GM20431 (cell line): ENCODE results near the gene FSD2.
"Not testable (repeated sequence)": the region's sequence is repeated elsewhere in the genome, so short reads cannot be mapped to it uniquely, and the experiment has no call there.

ENCODE experiments used
- in situ Hi-C: fragments of 300-500 bp; cut with MseI, MboI; formaldehyde crosslinking; loops from one replicate; pipeline ENCODE4 v1.15.0; 2020; ENCODE audit warnings: low sequenced_read_pairs; ENCODE audit not compliant: unreplicated experiment

The FSD2 gene

GRCh38 chr15:82749951-82750830 lies 55.7 kb downstream of the FSD2 start:
- in situ Hi-C loops = no loop called here

GRCh38 chr15:82748315-82748714 lies 57.6 kb downstream of the FSD2 start:
- in situ Hi-C loops = no loop called here

GRCh38 chr15:82743810-82744209 lies 62.1 kb downstream of the FSD2 start:
- in situ Hi-C loops = no loop called here

GRCh38 chr15:82742134-82742533 lies 63.7 kb downstream of the FSD2 start:
- in situ Hi-C loops = no loop called here

GRCh38 chr15:82739086-82739485 lies 66.8 kb downstream of the FSD2 start:
- in situ Hi-C loops = no loop called here

- in situ Hi-C loops = no loop called here
Measured at GRCh38 chr15:82737975-82738374, 67.9 kb downstream of the FSD2 start.

- in situ Hi-C loops = no loop called here
Measured at GRCh38 chr15:82731527-82731926, 74.3 kb downstream of the FSD2 start.

- in situ Hi-C loops = no loop called here
Measured at GRCh38 chr15:82730022-82730530, 75.8 kb downstream of the FSD2 start.

- in situ Hi-C loops = no loop called here
Measured at GRCh38 chr15:82726816-82727215, 79.1 kb downstream of the FSD2 start.

GRCh38 chr15:82715003-82715402 lies 90.9 kb downstream of the FSD2 start:
- in situ Hi-C loops = no loop called here

- in situ Hi-C loops = no loop called here
Measured at GRCh38 chr15:82714016-82714415, 91.9 kb downstream of the FSD2 start.

- in situ Hi-C loops = no loop called here
Measured at GRCh38 chr15:82712036-82712435, 93.8 kb downstream of the FSD2 start.

GRCh38 chr15:82710926-82711490 lies 94.9 kb downstream of the FSD2 start:
- in situ Hi-C loops = no loop called here

- in situ Hi-C loops = no loop called here
Measured at GRCh38 chr15:82710208-82710555, 95.7 kb downstream of the FSD2 start.

- in situ Hi-C loops = no loop called here
Measured at GRCh38 chr15:82709421-82710207, 96.3 kb downstream of the FSD2 start, which contains the start of gene AP3B2. Gene AP3B2, minus strand, starts transcription at chr15:82709875. Its CDS starts 169 bp downstream, at chr15:82709706.

- in situ Hi-C loops = no loop called here
Measured at GRCh38 chr15:82709081-82709420, 96.8 kb downstream of the FSD2 start.

- in situ Hi-C loops = not testable (repeated sequence)
Measured at GRCh38 chr15:82705856-82706255, 100.0 kb downstream of the FSD2 start.
